HAP-1 (cell line): Measurements from ENCODE around the gene FAM20A.

Experiments used
- DNase-seq, 2 experiments: peaks; one replicate each; pipeline ENCODE4 v3.0.0-alpha.2; 2016 to 2020; ENCODE audit warnings: low spot score in 2 of 2
- H3K27me3 ChIP-seq: fragments of 250-450 bp; sonication (Bioruptor Pico); 2 replicates; pipeline ENCODE4 v1.5.1; 2020; ENCODE audit warnings: low read depth, mild to moderate bottlenecking, moderate library complexity
- H3K36me3 ChIP-seq: fragments of 250-450 bp; sonication (Bioruptor Pico); replicated peaks from 2 replicates; pipeline ENCODE4 v1.5.1; 2020; ENCODE audit warnings: mild to moderate bottlenecking
- H3K4me1 ChIP-seq: fragments of 250-450 bp; sonication (Bioruptor Pico); 2 replicates; pipeline ENCODE4 v1.5.1; 2020; ENCODE audit warnings: mild to moderate bottlenecking
- H3K4me3 ChIP-seq: fragments of 250-450 bp; sonication (Bioruptor Pico); 2 replicates; pipeline ENCODE4 v1.5.1; 2020; ENCODE audit warnings: mild to moderate bottlenecking, moderate library complexity
- H3K9me3 ChIP-seq: fragments of 250-450 bp; sonication (Bioruptor Pico); 2 replicates; pipeline ENCODE4 v1.5.1; 2020; ENCODE audit warnings: mild to moderate bottlenecking, moderate library complexity
- in situ Hi-C: fragments of 300-500 bp; cut with MboI; formaldehyde crosslinking; loops from 3 replicates; pipeline ENCODE4 v1.14.3; 2020; ENCODE audit warnings: low sequenced_read_pairs, inconsistent platforms, mixed read lengths

FAM20A gene

GRCh38 chr17:68621065-68621464, 19.9 kb upstream of the FAM20A start:
- DNase-seq = no peak
- in situ Hi-C loops = no loop called here
- H3K4me1 ChIP-seq = no peaks in the 10 kb centered on the region; the same call in none of the 2 replicates
- no peaks in the 10 kb centered on the region for H3K9me3 ChIP-seq
- no peak overlapping the region for H3K4me3 ChIP-seq
- no peaks in the 10 kb centered on the region for H3K36me3 ChIP-seq
- H3K27me3 ChIP-seq = no peaks in the 10 kb centered on the region

GRCh38 chr17:68616334-68616733, 15.2 kb upstream of the FAM20A start:
- Histone ChIP-seq H3K27me3 (no peaks in the 10 kb centered on the region), H3K4me3 (no peak overlapping the region), H3K4me1 (no peaks in the 10 kb centered on the region; the same call in 1 of the 2 replicates), H3K36me3 (no peaks in the 10 kb centered on the region), H3K9me3 (no peaks in the 10 kb centered on the region)
- DNase-seq = no peak
- in situ Hi-C loops = no loop called here

- no peaks in the 10 kb centered on the region for H3K27me3 ChIP-seq
- in situ Hi-C loops = loop anchor here (5.0 kb wide), 1 partner anchor 72 kb away; no protein-coding TSS in a partner anchor
Observed at GRCh38 chr17:68614718-68615117, 13.6 kb upstream of the FAM20A start.

GRCh38 chr17:68613739-68614298, 12.7 kb upstream of the FAM20A start:
- in situ Hi-C loops = loop anchor here (5.0 kb wide), 1 partner anchor 72 kb away; no protein-coding TSS in a partner anchor
- H3K27me3 ChIP-seq = no peaks in the 10 kb centered on the region
- H3K4me3 ChIP-seq = no peak overlapping the region
- H3K9me3 ChIP-seq = no peaks in the 10 kb centered on the region; the same call in 1 of the 2 replicates
- H3K4me1 ChIP-seq = no peaks in the 10 kb centered on the region; the same call in 1 of the 2 replicates
- peak; percentile 79 to 91 for DNase-seq
- no peaks in the 10 kb centered on the region for H3K36me3 ChIP-seq

More at GRCh38 chr17:68614718-68615117, 13.6 kb upstream of the FAM20A start:
- no peaks in the 10 kb centered on the region for H3K9me3 ChIP-seq
- no peaks in the 10 kb centered on the region for H3K36me3 ChIP-seq
- H3K4me1 ChIP-seq = no peaks in the 10 kb centered on the region; the same call in 1 of the 2 replicates
- H3K4me3 ChIP-seq = no peak overlapping the region
- no peak for DNase-seq

- in situ Hi-C loops = loop anchor here (5.0 kb wide), 1 partner anchor 71 kb away; no protein-coding TSS in a partner anchor
- Histone ChIP-seq H3K36me3 (no peaks in the 10 kb centered on the region), H3K27me3 (no peaks in the 10 kb centered on the region), H3K4me3 (no peak overlapping the region), H3K9me3 (no peaks in the 10 kb centered on the region; the same call in 1 of the 2 replicates), H3K4me1 (no peaks in the 10 kb centered on the region; the same call in 1 of the 2 replicates)
- no peak for DNase-seq
Observed at GRCh38 chr17:68612923-68613292, 11.7 kb upstream of the FAM20A start.

GRCh38 chr17:68612209-68612922, 11.2 kb upstream of the FAM20A start:
- H3K4me3 ChIP-seq = no peak overlapping the region
- no peaks in the 10 kb centered on the region; the same call in 1 of the 2 replicates for H3K4me1 ChIP-seq
- no peaks in the 10 kb centered on the region for H3K27me3 ChIP-seq
- H3K36me3 ChIP-seq = no peaks in the 10 kb centered on the region
- DNase-seq = no peak
- H3K9me3 ChIP-seq = no peaks in the 10 kb centered on the region; the same call in 1 of the 2 replicates
- in situ Hi-C loops = loop anchor here (5.0 kb wide), 1 partner anchor 70 kb away; no protein-coding TSS in a partner anchor

- no peaks in the 10 kb centered on the region for H3K36me3 ChIP-seq
- in situ Hi-C loops = loop anchor here (5.0 kb wide), 1 partner anchor 69 kb away; no protein-coding TSS in a partner anchor
- H3K4me3 ChIP-seq = no peak overlapping the region
- H3K4me1 ChIP-seq = no peaks in the 10 kb centered on the region; the same call in 1 of the 2 replicates
- H3K27me3 ChIP-seq = no peaks in the 10 kb centered on the region
- H3K9me3 ChIP-seq = no peaks in the 10 kb centered on the region; the same call in 1 of the 2 replicates
- no peak for DNase-seq
Observed at GRCh38 chr17:68611353-68612208, 10.4 kb upstream of the FAM20A start.

GRCh38 chr17:68610554-68610953, 9.4 kb upstream of the FAM20A start:
- Histone ChIP-seq H3K9me3 (no peaks in the 10 kb centered on the region; the same call in 1 of the 2 replicates), H3K4me1 (no peaks in the 10 kb centered on the region; the same call in 1 of the 2 replicates), H3K4me3 (no peak overlapping the region), H3K27me3 (no peaks in the 10 kb centered on the region), H3K36me3 (no peaks in the 10 kb centered on the region)
- in situ Hi-C loops = loop anchor here (5.0 kb wide), 1 partner anchor 68 kb away; no protein-coding TSS in a partner anchor
- DNase-seq = no peak

- in situ Hi-C loops = no loop called here
- peaks cover 3% of the 10 kb centered on the region; the same call in 1 of the 2 replicates for H3K9me3 ChIP-seq
- no peaks in the 10 kb centered on the region for H3K27me3 ChIP-seq
- H3K36me3 ChIP-seq = no peaks in the 10 kb centered on the region
- peaks cover 13% of the 10 kb centered on the region for H3K4me1 ChIP-seq
- DNase-seq = no peak
- H3K4me3 ChIP-seq = no peak overlapping the region
Observed at GRCh38 chr17:68608515-68609130, 7.5 kb upstream of the FAM20A start.

GRCh38 chr17:68606451-68607307, 5.5 kb upstream of the FAM20A start:
- peaks cover 3% of the 10 kb centered on the region; the same call in 1 of the 2 replicates for H3K9me3 ChIP-seq
- no peak for DNase-seq

GRCh38 chr17:68605914-68606313, 4.7 kb upstream of the FAM20A start:
- Histone ChIP-seq H3K27me3 (no peaks in the 10 kb centered on the region), H3K4me1 (peaks cover 34% of the 10 kb centered on the region), H3K9me3 (peaks cover 3% of the 10 kb centered on the region; the same call in 1 of the 2 replicates), H3K36me3 (no peaks in the 10 kb centered on the region), H3K4me3 (no peak overlapping the region)
- in situ Hi-C loops = no loop called here
- no peak for DNase-seq

More at GRCh38 chr17:68606451-68607307, 5.5 kb upstream of the FAM20A start:
- no peak overlapping the region for H3K4me3 ChIP-seq
- H3K36me3 ChIP-seq = no peaks in the 10 kb centered on the region
- H3K27me3 ChIP-seq = no peaks in the 10 kb centered on the region
- in situ Hi-C loops = no loop called here
- peaks cover 32% of the 10 kb centered on the region for H3K4me1 ChIP-seq

- H3K9me3 ChIP-seq = 0 out of 2 replicates have a peak, but pooled peaks cover 3% of the 10 kb centered on the region
- in situ Hi-C loops = no loop called here
- DNase-seq = no peak
- no peak overlapping the region for H3K4me3 ChIP-seq
- H3K27me3 ChIP-seq = no peaks in the 10 kb centered on the region
- H3K36me3 ChIP-seq = no peaks in the 10 kb centered on the region
- peaks cover 44% of the 10 kb centered on the region for H3K4me1 ChIP-seq
Observed at GRCh38 chr17:68603656-68604055, 2.5 kb upstream of the FAM20A start.
